Parathyroid adenoma (tissue), 2 donors: ENCODE results near the gene DGKG.

Experiments
- H2AFZ ChIP-seq: fragments of 300-600 bp; sonication (generic); one replicate; pipeline ENCODE4 v1.7.0; 2017; ENCODE audit warnings: antibody characterized with exemption, mild to moderate bottlenecking
- H3K27ac ChIP-seq: fragments of 300-600 bp; sonication (generic); one replicate; pipeline ENCODE4 v1.7.0; 2017
- H3K27me3 ChIP-seq: fragments of 300-600 bp; sonication (generic); one replicate; pipeline ENCODE4 v1.7.0; 2017; ENCODE audit warnings: low read length; ENCODE audit not compliant: control insufficient read depth, insufficient read depth
- H3K36me3 ChIP-seq: fragments of 300-600 bp; sonication (generic); one replicate; pipeline ENCODE4 v1.7.0; 2017; ENCODE audit warnings: low read length; ENCODE audit not compliant: control insufficient read depth, insufficient read depth
- H3K4me1 ChIP-seq: fragments of 300-600 bp; sonication (generic); one replicate; pipeline ENCODE4 v1.7.0; 2017; ENCODE audit warnings: control low read depth
- H3K4me2 ChIP-seq: fragments of 300-600 bp; sonication (generic); one replicate; pipeline ENCODE4 v1.7.0; 2017; ENCODE audit warnings: low read length
- H3K4me3 ChIP-seq: fragments of 300-600 bp; sonication (generic); one replicate; pipeline ENCODE4 v1.7.0; 2017; ENCODE audit warnings: low read depth, low read length
- H3K79me2 ChIP-seq: fragments of 300-600 bp; sonication (generic); one replicate; pipeline ENCODE4 v1.7.0; 2017; ENCODE audit warnings: control low read depth
- H3K9ac ChIP-seq: fragments of 300-600 bp; sonication (generic); one replicate; pipeline ENCODE4 v1.7.0; 2017; ENCODE audit warnings: mild to moderate bottlenecking
- H3K9me3 ChIP-seq: fragments of 300-600 bp; sonication (generic); one replicate; pipeline ENCODE4 v1.7.0; 2017; ENCODE audit warnings: low read length; ENCODE audit not compliant: control insufficient read depth
- CTCF ChIP-seq: fragments of 300-600 bp; sonication (generic); IDR thresholded peaks from one replicate; pipeline ENCODE4 v1.7.0; 2017; ENCODE audit warnings: antibody characterized with exemption, mild to moderate bottlenecking
- donor health status: primary hyperparathyroidism.

The DGKG gene

GRCh38 chr3:186100398-186100797, 261.6 kb downstream of the DGKG start:
- TF ChIP-seq CTCF: no peak
- H2AFZ ChIP-seq: no peak overlapping the region
- no peak overlapping the region for H3K4me3 ChIP-seq
- H3K4me2 ChIP-seq: no peak overlapping the region
- H3K4me1 ChIP-seq: peaks cover 4% of the 10 kb centered on the region
- no peaks in the 10 kb centered on the region for H3K79me2 ChIP-seq
- no peaks in the 10 kb centered on the region for H3K9me3 ChIP-seq
- no peak overlapping the region for H3K9ac ChIP-seq
- no peaks in the 10 kb centered on the region for H3K36me3 ChIP-seq
- no peak overlapping the region for H3K27ac ChIP-seq
- H3K27me3 ChIP-seq: no peaks in the 10 kb centered on the region

- Histone ChIP-seq H3K9ac (no peak overlapping the region), H3K4me3 (no peak overlapping the region), H2AFZ (no peak overlapping the region), H3K36me3 (no peaks in the 10 kb centered on the region), H3K27ac (no peak overlapping the region), H3K9me3 (no peaks in the 10 kb centered on the region), H3K79me2 (no peaks in the 10 kb centered on the region), H3K27me3 (no peaks in the 10 kb centered on the region), H3K4me2 (no peak overlapping the region), H3K4me1 (peaks cover 4% of the 10 kb centered on the region)
- TF ChIP-seq CTCF: no peak
Observed at GRCh38 chr3:186099178-186099577, 262.9 kb downstream of the DGKG start.

- Histone ChIP-seq H3K4me1 (peaks cover 6% of the 10 kb centered on the region), H3K9ac (no peak overlapping the region), H3K79me2 (no peaks in the 10 kb centered on the region), H3K4me2 (no peak overlapping the region), H3K27me3 (no peaks in the 10 kb centered on the region), H3K27ac (no peak overlapping the region), H3K9me3 (no peaks in the 10 kb centered on the region), H2AFZ (no peak overlapping the region), H3K4me3 (no peak overlapping the region), H3K36me3 (no peaks in the 10 kb centered on the region)
- TF ChIP-seq CTCF: no peak
Observed at GRCh38 chr3:186098740-186099139, 263.3 kb downstream of the DGKG start.

- TF ChIP-seq CTCF: no peak
- H3K27me3 ChIP-seq: no peaks in the 10 kb centered on the region
- H3K79me2 ChIP-seq: no peaks in the 10 kb centered on the region
- H3K36me3 ChIP-seq: no peaks in the 10 kb centered on the region
- peak overlapping the region; percentile 3 for H3K4me2 ChIP-seq
- H3K4me1 ChIP-seq: peaks cover 9% of the 10 kb centered on the region
- no peak overlapping the region for H2AFZ ChIP-seq
- H3K4me3 ChIP-seq: no peak overlapping the region
- no peak overlapping the region for H3K9ac ChIP-seq
- H3K9me3 ChIP-seq: no peaks in the 10 kb centered on the region
- no peak overlapping the region for H3K27ac ChIP-seq
Observed at GRCh38 chr3:186097663-186098451, 264.2 kb downstream of the DGKG start.

GRCh38 chr3:186097317-186097662, 264.7 kb downstream of the DGKG start:
- H3K9ac ChIP-seq: no peak overlapping the region

More at GRCh38 chr3:186097317-186097662, 264.7 kb downstream of the DGKG start:
- Histone ChIP-seq H3K27ac (no peak overlapping the region), H3K9me3 (no peaks in the 10 kb centered on the region), H3K27me3 (no peaks in the 10 kb centered on the region), H3K4me2 (peak overlapping the region; percentile 3), H3K4me3 (no peak overlapping the region), H2AFZ (no peak overlapping the region), H3K36me3 (no peaks in the 10 kb centered on the region), H3K79me2 (no peaks in the 10 kb centered on the region), H3K4me1 (peaks cover 15% of the 10 kb centered on the region)
- TF ChIP-seq CTCF: no peak
